ENCODE data around the gene ENOX1. TPM values are rescaled to one million over a fixed set of nuclear protein-coding genes. Genes with fewer than 3 reads are reported as not detected.

ENOX1 gene
- total and polyA plus RNA-seq, 2 of the 8 experiments (the other 6 are each of a cell fraction or from before 2014, with no cell fraction given), result 0.23 to 0.37 TPM

GRCh38 chr13:43482641-43483040, 304.1 kb downstream of the ENOX1 start:
- no peak overlapping the region for H2BK12ac ChIP-seq (ENCODE audit: low read depth, low read length)
- H3K4me3 ChIP-seq (ENCODE audit: extremely low read depth in 1 of 4, insufficient read depth in 2 of 4, low read depth in 3 of 4, low read length in 4 of 4), result no peak overlapping the region
- no peak overlapping the region for H3K14ac ChIP-seq (ENCODE audit: insufficient read length)
- H3K79me1 ChIP-seq (ENCODE audit: low read depth, low read length), result no peaks in the 10 kb centered on the region
- ChIA-PET POLR2A (ENCODE audit: partially characterized antibody) (no interaction called here), CTCF (ENCODE audit: partially characterized antibody) (no interaction called here)
- H4K5ac ChIP-seq (ENCODE audit: insufficient read length, low read depth, low read length), result no peak overlapping the region
- no peaks in the 10 kb centered on the region for H3K4me1 ChIP-seq (replicated peaks in 1 of 4; ENCODE audit: control insufficient read depth in 3 of 4, insufficient read depth in 4 of 4, low read length in 3 of 4)
- H3K56ac ChIP-seq (replicated peaks; ENCODE audit: insufficient read length, low read depth, low read length), result no peak overlapping the region
- H3K27ac ChIP-seq (ENCODE audit: low read depth, low read length), result no peak overlapping the region
- no peak overlapping the region for H2BK120ac ChIP-seq (replicated peaks; ENCODE audit: low read depth, low read length)
- no peaks in the 10 kb centered on the region for H3K9me3 ChIP-seq (ENCODE audit: insufficient read depth in 2 of 2, low read depth in 1 of 2, low read length in 1 of 2)
- H3K4ac ChIP-seq (replicated peaks; ENCODE audit: insufficient read length, low read depth, low read length), result no peak overlapping the region
- H4K8ac ChIP-seq (ENCODE audit: extremely low read depth, insufficient read depth, low read length), result no peak overlapping the region
- no peak overlapping the region for H3K18ac ChIP-seq (ENCODE audit: extremely low read depth, low read length)
- H3K36me3 ChIP-seq (ENCODE audit: control insufficient read depth in 2 of 4, insufficient read depth in 4 of 4, low read length in 3 of 4), result no peaks in the 10 kb centered on the region
- no peak for FAIRE-seq
- no peak overlapping the region for H4K91ac ChIP-seq (replicated peaks; ENCODE audit: insufficient read length, low read length)
- no peak for DNase-seq (ENCODE audit: low read depth in 1 of 2, low spot score in 2 of 2)
- H2BK15ac ChIP-seq (ENCODE audit: low read length), result no peak overlapping the region
- no peaks in the 10 kb centered on the region for H3K23me2 ChIP-seq (ENCODE audit: low read depth, low read length)
- no peaks in the 10 kb centered on the region for H3K27me3 ChIP-seq (replicated peaks in 1 of 4; ENCODE audit: control insufficient read depth in 3 of 4, extremely low read depth in 1 of 4, insufficient read depth in 3 of 4, low read length in 3 of 4)
- H2BK5ac ChIP-seq (ENCODE audit: low read depth, low read length), result no peak overlapping the region
- no peak overlapping the region for H3K9ac ChIP-seq (replicated peaks in 1 of 4; ENCODE audit: extremely low read depth in 1 of 4, low read depth in 3 of 4, low read length in 3 of 4)
- no peak overlapping the region for H3K4me2 ChIP-seq (ENCODE audit: insufficient read depth in 1 of 2, low read depth in 2 of 2, low read length in 2 of 2)
- no peak overlapping the region for H2BK20ac ChIP-seq (ENCODE audit: low read length)
- H3K23ac ChIP-seq (ENCODE audit: insufficient read length), result no peak overlapping the region
- no peaks in the 10 kb centered on the region for H4K20me1 ChIP-seq (replicated peaks in 1 of 2; ENCODE audit: control insufficient read depth in 1 of 2, insufficient read depth in 2 of 2, low read length in 2 of 2)
- no peaks in the 10 kb centered on the region for H3K79me2 ChIP-seq (ENCODE audit: control insufficient read depth in 1 of 2, insufficient read depth in 2 of 2, low read length in 2 of 2)
- 82% methylated on average over 3 of the region's 3 CpGs; no CpG with 5 or more reads in 1 of the 2 experiments for WGBS, 2 experiments (ENCODE audit: extremely low coverage in 1 of 2, insufficient coverage in 1 of 2, insufficient read length in 1 of 2, insufficient replicate concordance in 2 of 2, low coverage in 1 of 2, low lambda C conversion rate in 2 of 2, missing lambda C conversion rate in 1 of 2)
- H2AK5ac ChIP-seq (ENCODE audit: low read depth, low read length), result no peak overlapping the region
- no peak overlapping the region for H2AFZ ChIP-seq (ENCODE audit: low read length)
- TF ChIP-seq KDM4A (IDR thresholded peaks at IDR 0.05; ENCODE audit: low read depth, low read length, severe bottlenecking), result no peak
- TF ChIP-seq CTBP2 (IDR thresholded peaks at IDR 0.05; ENCODE audit: borderline replicate concordance, insufficient read depth, insufficient read length, low read length), result no peak
- TF ChIP-seq CBX8 (IDR thresholded peaks at IDR 0.05; ENCODE audit: borderline replicate concordance, low read depth, low read length), result no peak
- no peak for TF ChIP-seq SIRT6 (IDR thresholded peaks at IDR 0.05; ENCODE audit: low read length)
- no peak for TF ChIP-seq ATF3 (IDR thresholded peaks at IDR 0.05; ENCODE audit: insufficient read depth, low read depth, low read length)
- TF ChIP-seq POLR2AphosphoS5 (IDR thresholded peaks at IDR 0.05; ENCODE audit: low read depth, low read length), result no peak
- no peak for TF ChIP-seq BACH1 (IDR thresholded peaks at IDR 0.05; ENCODE audit: low read length)
- no peak for TF ChIP-seq NRF1 (IDR thresholded peaks at IDR 0.05; ENCODE audit: low read depth, low read length)
- TF ChIP-seq NANOG (IDR thresholded peaks at IDR 0.05; ENCODE audit: insufficient read depth, low read depth, low read length, poor library complexity, severe bottlenecking), result no peak
- TF ChIP-seq RXRA (IDR thresholded peaks at IDR 0.05; ENCODE audit: insufficient read depth, low read depth, low read length), result no peak
- TF ChIP-seq SP1 (IDR thresholded peaks at IDR 0.05; ENCODE audit: low read depth, low read length), result no peak
- TF ChIP-seq TCF12 (IDR thresholded peaks at IDR 0.05; ENCODE audit: low read depth, low read length), result no peak
- no peak for TF ChIP-seq CHD1 (IDR thresholded peaks at IDR 0.05; ENCODE audit: low read depth, low read length)
- TF ChIP-seq E2F6 (IDR thresholded peaks at IDR 0.05), result no peak

Data from H1 (cell line).